Smooth muscle cell (in vitro differentiated cells): ENCODE measurements around the gene LAMA1. TPM values are rescaled to one million over a fixed set of nuclear protein-coding genes. Genes with fewer than 3 reads are reported as not detected.

ENCODE experiments used
- DNase-seq: peaks from one replicate; lab custom pipeline; 2025; ENCODE audit not compliant: unreplicated experiment; lab: John Stamatoyannopoulos, UW
- H2AFZ ChIP-seq: fragments of 200-600 bp; sonication (generic); 2 replicates; pipeline ENCODE4 v1.6.0; 2016; ENCODE audit warnings: antibody characterized with exemption, low read depth, mild to moderate bottlenecking
- H3F3A ChIP-seq: fragments of 200-600 bp; sonication (generic); 2 replicates; pipeline ENCODE4 v1.6.0; 2017; ENCODE audit warnings: antibody characterized with exemption, low read depth
- H3K27ac ChIP-seq: fragments of 200-600 bp; sonication (generic); 2 replicates; pipeline ENCODE4 v1.5.1; 2016; ENCODE audit warnings: low read depth, mild to moderate bottlenecking
- H3K27me3 ChIP-seq: fragments of 200-600 bp; sonication (generic); 2 replicates; pipeline ENCODE4 v1.6.1; 2016; ENCODE audit warnings: low read depth, mild to moderate bottlenecking
- H3K36me3 ChIP-seq: fragments of 200-600 bp; sonication (generic); 2 replicates; pipeline ENCODE4 v1.5.1; 2016; ENCODE audit warnings: low read depth
- H3K4me1 ChIP-seq: fragments of 200-600 bp; sonication (generic); 2 replicates; pipeline ENCODE4 v1.5.1; 2016; ENCODE audit warnings: low read depth
- H3K4me2 ChIP-seq: fragments of 200-600 bp; sonication (generic); 2 replicates; pipeline ENCODE4 v1.6.0; 2016; ENCODE audit warnings: mild to moderate bottlenecking
- H3K4me3 ChIP-seq: fragments of 200-600 bp; sonication (generic); 2 replicates; pipeline ENCODE4 v1.5.1; 2016; ENCODE audit warnings: mild to moderate bottlenecking
- H3K79me2 ChIP-seq: fragments of 200-600 bp; sonication (generic); 2 replicates; pipeline ENCODE4 v1.6.0; 2016; ENCODE audit warnings: low read depth, mild to moderate bottlenecking
- H3K9ac ChIP-seq: fragments of 200-600 bp; sonication (generic); 2 replicates; pipeline ENCODE4 v1.6.0; 2016; ENCODE audit warnings: low read depth
- H3K9me3 ChIP-seq: fragments of 200-600 bp; sonication (generic); replicated peaks from 2 replicates; pipeline ENCODE4 v1.5.1; 2016; ENCODE audit warnings: low read depth
- H4K20me1 ChIP-seq: fragments of 200-600 bp; sonication (generic); 2 replicates; pipeline ENCODE4 v1.6.0; 2016; ENCODE audit warnings: low read depth
- WGBS: methylation state at CpG from one replicate; pipeline ENCODE4 v1.1.7; 2016; ENCODE audit warnings: low lambda C conversion rate; 5-methylcytosine and 5-hydroxymethylcytosine counted together
- polyA plus RNA-seq: library from polyadenylated mRNA; unstranded; fragments of >200 nt; fragmentation: Nextera tagmentation; extraction: Ambion mirVana; gene quantifications from 2 replicates; pipeline ENCODE4 v1.2.1, GENCODE V29; 2016
- total RNA-seq: library from RNA; depleted of rRNA; stranded (reverse); fragments of >200 nt; gene quantifications from 2 replicates; pipeline ENCODE4 v1.2.3, GENCODE V29; 2014
- TF ChIP-seq, protein P1 (sequence below): fragments of 200-600 bp; sonication (generic); IDR thresholded peaks from 2 replicates; pipeline ENCODE4 v1.5.1; 2017; ENCODE audit warnings: borderline replicate concordance, mild to moderate bottlenecking, antibody characterized with exemption; ENCODE audit not compliant: insufficient read depth, poor library complexity, severe bottlenecking

The LAMA1 gene
- total and polyA plus RNA-seq, 2 experiments from 2014 or later, result 6.7 to 9.7 TPM

DNA sequence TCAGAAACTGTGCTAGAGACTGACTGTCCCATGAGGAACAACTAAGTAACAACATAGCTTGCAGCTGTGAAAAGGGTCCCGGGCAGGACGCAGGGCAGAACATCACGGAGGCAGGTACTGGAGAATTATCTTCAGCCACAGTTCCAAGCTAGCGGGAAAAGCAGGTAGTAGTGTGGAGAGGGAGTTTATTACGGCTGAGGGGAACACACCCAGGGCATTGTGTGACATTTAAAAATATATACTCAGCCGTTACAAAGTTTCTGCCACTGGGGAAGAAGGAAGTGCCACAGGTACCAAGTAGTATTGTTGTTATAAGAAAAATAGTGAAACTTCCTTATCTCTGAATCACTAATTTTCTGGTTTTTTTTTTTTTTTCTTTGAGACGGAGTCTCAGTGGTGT is 179.6 kb downstream of the LAMA1 start:
- DNase-seq, result no peak
- H3K27me3 ChIP-seq, result no peaks in the 10 kb centered on the region
- TF ChIP-seq, protein P1, sequence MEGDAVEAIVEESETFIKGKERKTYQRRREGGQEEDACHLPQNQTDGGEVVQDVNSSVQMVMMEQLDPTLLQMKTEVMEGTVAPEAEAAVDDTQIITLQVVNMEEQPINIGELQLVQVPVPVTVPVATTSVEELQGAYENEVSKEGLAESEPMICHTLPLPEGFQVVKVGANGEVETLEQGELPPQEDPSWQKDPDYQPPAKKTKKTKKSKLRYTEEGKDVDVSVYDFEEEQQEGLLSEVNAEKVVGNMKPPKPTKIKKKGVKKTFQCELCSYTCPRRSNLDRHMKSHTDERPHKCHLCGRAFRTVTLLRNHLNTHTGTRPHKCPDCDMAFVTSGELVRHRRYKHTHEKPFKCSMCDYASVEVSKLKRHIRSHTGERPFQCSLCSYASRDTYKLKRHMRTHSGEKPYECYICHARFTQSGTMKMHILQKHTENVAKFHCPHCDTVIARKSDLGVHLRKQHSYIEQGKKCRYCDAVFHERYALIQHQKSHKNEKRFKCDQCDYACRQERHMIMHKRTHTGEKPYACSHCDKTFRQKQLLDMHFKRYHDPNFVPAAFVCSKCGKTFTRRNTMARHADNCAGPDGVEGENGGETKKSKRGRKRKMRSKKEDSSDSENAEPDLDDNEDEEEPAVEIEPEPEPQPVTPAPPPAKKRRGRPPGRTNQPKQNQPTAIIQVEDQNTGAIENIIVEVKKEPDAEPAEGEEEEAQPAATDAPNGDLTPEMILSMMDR, result no peak
- H3K79me2 ChIP-seq, result no peaks in the 10 kb centered on the region
- no peak overlapping the region for H3K27ac ChIP-seq
- H4K20me1 ChIP-seq, result no peaks in the 10 kb centered on the region
- H3K4me3 ChIP-seq, result no peak overlapping the region
- H3K9ac ChIP-seq, result no peak overlapping the region
- H3K4me1 ChIP-seq, result no peaks in the 10 kb centered on the region
- H2AFZ ChIP-seq, result no peak overlapping the region
- H3K36me3 ChIP-seq, result no peaks in the 10 kb centered on the region
- no peak overlapping the region for H3K4me2 ChIP-seq
- no peaks in the 10 kb centered on the region for H3F3A ChIP-seq
- H3K9me3 ChIP-seq, result no peaks in the 10 kb centered on the region
- WGBS, result 94% methylated on average over 7 of the region's 7 CpGs

DNA sequence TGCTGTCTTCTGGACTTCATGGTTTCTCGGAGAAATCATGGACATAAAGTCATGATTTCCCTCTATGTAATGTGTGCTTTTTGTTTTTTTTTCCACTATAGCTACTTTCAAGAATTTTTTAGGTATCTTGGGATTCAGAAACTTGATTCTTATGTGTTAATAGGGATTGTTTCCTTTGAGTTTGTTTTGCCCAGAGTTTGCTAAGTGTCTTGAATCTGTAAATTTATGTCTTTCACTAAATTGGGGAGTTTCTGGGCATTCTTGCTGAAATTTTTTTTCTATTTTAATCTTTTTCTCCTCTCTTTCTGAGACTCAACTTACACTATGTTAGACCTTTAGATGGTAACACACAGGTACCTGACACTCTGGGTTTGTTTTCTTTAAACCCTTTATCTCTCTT is 182.7 kb downstream of the LAMA1 start:
- H3K79me2 ChIP-seq, result no peaks in the 10 kb centered on the region
- TF ChIP-seq, protein P1, result no peak
- no peaks in the 10 kb centered on the region for H3K27me3 ChIP-seq
- no peaks in the 10 kb centered on the region for H3K36me3 ChIP-seq
- H2AFZ ChIP-seq, result no peak overlapping the region
- no peaks in the 10 kb centered on the region for H3F3A ChIP-seq
- H3K4me1 ChIP-seq, result no peaks in the 10 kb centered on the region
- H3K9ac ChIP-seq, result no peak overlapping the region
- H3K9me3 ChIP-seq, result no peaks in the 10 kb centered on the region
- WGBS, result 94% methylated on average over 1 of the region's 1 CpG
- H4K20me1 ChIP-seq, result no peaks in the 10 kb centered on the region
- no peak overlapping the region for H3K27ac ChIP-seq
- H3K4me2 ChIP-seq, result no peak overlapping the region
- no peak for DNase-seq
- H3K4me3 ChIP-seq, result no peak overlapping the region

DNA sequence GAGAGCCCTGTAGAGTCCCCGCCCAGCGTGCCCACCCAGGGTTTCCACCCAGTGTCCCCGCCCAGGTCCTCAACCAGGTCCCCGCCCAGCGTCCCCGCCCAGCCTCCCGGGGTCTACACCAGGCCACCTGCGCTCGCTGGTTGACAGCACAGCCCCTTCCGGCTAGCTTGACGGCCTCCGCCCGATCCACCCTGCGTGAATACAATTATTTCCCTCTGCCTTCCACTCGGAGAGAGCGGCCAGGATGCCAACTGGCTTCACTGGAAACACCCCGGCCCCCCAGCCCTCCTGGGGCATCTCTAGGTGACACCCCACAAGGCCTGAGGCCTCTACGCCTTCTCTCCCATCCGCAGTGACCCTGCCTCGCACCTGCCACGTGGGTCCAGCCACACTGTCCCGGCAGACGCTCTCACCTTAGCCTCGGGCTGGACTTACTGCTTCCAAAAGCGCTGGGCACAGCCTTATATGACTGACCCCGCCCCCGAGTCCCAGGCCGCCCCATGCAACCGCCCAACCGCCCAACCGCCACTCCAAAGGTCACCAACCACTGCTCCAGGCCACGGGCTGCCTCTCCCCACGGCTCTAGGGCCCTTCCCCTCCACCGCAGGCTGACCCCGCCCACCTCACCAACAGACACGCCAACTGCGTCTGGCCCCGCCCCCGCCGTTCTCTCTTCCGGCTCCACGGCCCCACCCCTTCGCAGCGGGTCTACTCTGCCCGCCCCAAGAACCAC is 188.1 kb downstream of the LAMA1 start:
- no peaks in the 10 kb centered on the region for H3F3A ChIP-seq
- H2AFZ ChIP-seq, result no peak overlapping the region
- no peaks in the 10 kb centered on the region for H3K27me3 ChIP-seq
- no peak for DNase-seq
- TF ChIP-seq, protein P1, result no peak
- H3K4me3 ChIP-seq, result no peak overlapping the region
- H3K4me2 ChIP-seq, result no peak overlapping the region
- H3K79me2 ChIP-seq, result no peaks in the 10 kb centered on the region
- no peak overlapping the region for H3K9ac ChIP-seq
- no peaks in the 10 kb centered on the region for H3K9me3 ChIP-seq
- H4K20me1 ChIP-seq, result no peaks in the 10 kb centered on the region
- 86% methylated on average over 27 of the region's 45 CpGs for WGBS
- H3K27ac ChIP-seq, result no peak overlapping the region
- H3K36me3 ChIP-seq, result no peaks in the 10 kb centered on the region
- H3K4me1 ChIP-seq, result no peaks in the 10 kb centered on the region

DNA sequence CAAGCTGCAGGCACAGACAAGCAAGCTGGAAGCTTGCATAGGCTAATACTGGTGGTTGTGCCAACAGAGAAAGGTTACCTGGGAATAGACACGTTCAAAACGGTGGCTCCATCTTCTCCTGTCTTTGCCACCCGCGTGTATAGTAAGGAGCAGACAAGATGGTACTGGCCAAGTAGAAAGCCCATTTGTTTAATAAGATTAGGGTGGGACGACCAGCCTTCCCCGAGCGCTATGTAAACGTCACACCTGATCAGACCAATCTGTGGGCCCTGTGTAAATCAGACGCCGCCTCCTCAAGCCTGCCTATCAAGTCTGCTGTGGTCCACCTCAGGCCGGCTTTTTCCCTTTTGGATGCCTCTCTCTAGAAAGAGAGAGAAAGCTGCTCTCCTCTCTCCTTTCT is 189.2 kb downstream of the LAMA1 start:
- WGBS, result 91% methylated on average over 11 of the region's 11 CpGs
- Histone ChIP-seq H3K4me2 (no peak overlapping the region), H3F3A (no peaks in the 10 kb centered on the region), H3K9ac (no peak overlapping the region), H3K9me3 (no peaks in the 10 kb centered on the region), H3K27me3 (no peaks in the 10 kb centered on the region), H3K27ac (no peak overlapping the region), H4K20me1 (no peaks in the 10 kb centered on the region), H3K36me3 (no peaks in the 10 kb centered on the region), H2AFZ (no peak overlapping the region), H3K79me2 (no peaks in the 10 kb centered on the region), H3K4me3 (no peak overlapping the region), H3K4me1 (no peaks in the 10 kb centered on the region)
- no peak for DNase-seq
- TF ChIP-seq, protein P1, result no peak
